ENCODE results near the gene ENTREP3. TPM values are rescaled to one million over a fixed set of nuclear protein-coding genes. Genes with fewer than 3 reads are reported as not detected.
A peak's percentile ranks its signal among the peaks of the same experiment; 100 is the strongest.

Gene ENTREP3, protein sequence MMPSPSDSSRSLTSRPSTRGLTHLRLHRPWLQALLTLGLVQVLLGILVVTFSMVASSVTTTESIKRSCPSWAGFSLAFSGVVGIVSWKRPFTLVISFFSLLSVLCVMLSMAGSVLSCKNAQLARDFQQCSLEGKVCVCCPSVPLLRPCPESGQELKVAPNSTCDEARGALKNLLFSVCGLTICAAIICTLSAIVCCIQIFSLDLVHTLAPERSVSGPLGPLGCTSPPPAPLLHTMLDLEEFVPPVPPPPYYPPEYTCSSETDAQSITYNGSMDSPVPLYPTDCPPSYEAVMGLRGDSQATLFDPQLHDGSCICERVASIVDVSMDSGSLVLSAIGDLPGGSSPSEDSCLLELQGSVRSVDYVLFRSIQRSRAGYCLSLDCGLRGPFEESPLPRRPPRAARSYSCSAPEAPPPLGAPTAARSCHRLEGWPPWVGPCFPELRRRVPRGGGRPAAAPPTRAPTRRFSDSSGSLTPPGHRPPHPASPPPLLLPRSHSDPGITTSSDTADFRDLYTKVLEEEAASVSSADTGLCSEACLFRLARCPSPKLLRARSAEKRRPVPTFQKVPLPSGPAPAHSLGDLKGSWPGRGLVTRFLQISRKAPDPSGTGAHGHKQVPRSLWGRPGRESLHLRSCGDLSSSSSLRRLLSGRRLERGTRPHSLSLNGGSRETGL
- total RNA-seq = 10 to 100 TPM; 12.3 to 38.0 TPM

DNA sequence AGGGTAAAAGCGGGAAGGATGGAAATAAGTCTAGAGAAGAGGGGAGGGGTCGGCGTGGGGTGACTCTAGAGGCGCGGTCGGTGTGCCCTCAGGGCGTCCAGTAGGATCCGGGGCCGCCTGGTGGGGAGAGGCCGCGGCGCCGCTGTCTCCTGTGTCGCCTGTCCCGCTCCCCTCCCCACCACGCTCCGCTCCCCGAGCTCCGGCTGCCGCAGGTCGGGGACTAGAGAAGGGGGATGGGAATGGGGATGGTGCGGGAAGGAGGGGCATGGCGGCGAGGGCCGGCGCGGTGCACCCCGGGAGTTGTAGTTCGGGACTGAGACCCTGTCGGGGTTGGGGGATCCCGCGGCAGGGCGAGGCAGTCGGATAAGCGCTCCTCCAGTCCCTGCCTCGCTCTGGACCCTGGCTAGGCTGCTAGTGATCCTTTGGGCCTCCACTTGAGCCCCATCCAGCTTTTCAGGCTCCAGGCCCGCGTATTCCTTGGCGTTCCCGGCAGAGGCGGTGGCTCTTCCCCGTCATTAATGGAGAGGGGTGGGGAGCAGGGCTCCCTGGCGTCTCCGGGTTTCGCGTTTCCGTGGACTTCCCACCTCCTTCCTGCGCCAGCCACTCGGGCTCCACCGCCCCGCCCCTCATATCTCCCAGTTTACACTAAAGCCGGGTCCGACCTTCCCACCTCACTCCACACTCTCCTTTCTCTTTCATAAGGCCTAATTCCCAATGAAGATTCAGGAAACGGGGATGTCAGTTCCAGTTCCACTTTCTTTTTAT lies at the start of gene ENTREP3:
Gene ENTREP3, minus strand, starts transcription at position 241 of the 765 bp plus-strand sequence. CDS start 606 bp downstream, outside the sequence.
- peak within 1 kb of the TSS; percentile 47 to 49 for H3K27ac Mint-ChIP-seq
- H3K36me3 Mint-ChIP-seq = peaks cover 8% of the 10 kb centered on the region
- peak within 1 kb of the TSS; percentile 78 for H3K4me3 Mint-ChIP-seq
- no peaks in the 10 kb centered on the region for H3K27me3 Mint-ChIP-seq
- peaks cover 19 to 35% of the 10 kb centered on the region in 2 donors for H3K4me1 Mint-ChIP-seq (ENCODE audit: low read depth in 2 of 2)
- ATAC-seq (peak; percentile 80 to 85), DNase-seq (ENCODE audit: low spot score) (peak; percentile 86)
- H3K9me3 Mint-ChIP-seq = no peaks in the 10 kb centered on the region

DNA sequence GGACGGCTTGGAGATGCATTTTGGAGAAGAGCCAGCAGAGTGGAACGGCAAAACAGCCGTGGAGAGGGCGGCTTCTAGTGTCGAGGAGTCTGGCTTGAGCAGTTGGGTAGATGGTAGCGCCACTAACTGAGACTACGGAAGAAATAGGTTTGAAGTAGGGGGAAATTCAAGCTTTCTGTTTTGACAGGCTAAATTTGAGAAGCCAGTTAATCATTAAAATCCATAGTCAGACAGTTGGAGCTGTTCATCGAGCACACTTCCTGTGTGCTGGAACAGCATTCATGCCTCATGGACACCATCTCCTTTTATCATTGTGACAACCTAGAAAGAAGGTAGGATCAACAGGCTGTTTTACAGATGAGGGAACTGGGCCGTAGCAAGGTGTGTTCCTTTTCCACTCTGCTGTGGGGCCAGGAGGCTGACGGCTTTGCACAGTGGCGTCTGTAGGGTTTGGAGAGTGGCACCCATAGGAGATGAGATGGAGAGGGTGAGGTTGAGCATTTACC lies 49.3 kb upstream of the ENTREP3 start:
- Mint-ChIP-seq H3K4me3 (no peak overlapping the region), H3K27ac (peak overlapping the region in 1 of 2 donors; percentile 20), H3K4me1 (ENCODE audit: low read depth in 2 of 2) (peaks cover 3 to 10% of the 10 kb centered on the region in 2 donors), H3K27me3 (no peaks in the 10 kb centered on the region), H3K9me3 (no peaks in the 10 kb centered on the region), H3K36me3 (no peaks in the 10 kb centered on the region)
- DNase-seq (ENCODE audit: low spot score) (no peak), ATAC-seq (no peak)

DNA sequence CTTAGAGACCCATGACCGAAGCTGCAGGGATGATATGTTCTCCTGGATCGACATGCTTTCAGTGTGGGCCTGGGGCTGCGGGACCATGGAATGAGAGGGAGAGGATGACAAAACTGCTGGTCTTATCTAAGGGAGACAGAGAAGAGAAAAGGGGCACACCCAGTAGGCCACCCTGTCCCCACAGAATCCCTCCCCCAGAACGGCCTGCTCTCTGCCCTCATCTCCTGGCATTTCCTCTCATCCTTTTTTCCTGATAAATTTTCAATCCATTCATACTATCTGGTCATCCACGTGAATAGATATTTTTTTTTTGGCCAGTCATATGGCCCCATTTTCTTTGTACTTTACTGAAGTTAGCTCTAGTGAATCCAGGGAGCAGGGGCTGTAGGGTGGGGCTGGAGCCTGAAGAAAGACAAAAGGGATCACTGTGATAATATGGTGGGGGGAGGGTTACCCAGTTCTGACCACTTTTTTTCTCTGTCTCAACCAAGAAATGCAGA lies 46.1 kb upstream of the ENTREP3 start, which contains the start of gene PKLR:
Gene PKLR, minus strand, starts transcription at position 97 of the 500 bp plus-strand sequence. Its CDS starts 43 bp downstream, at position 54.
- H3K4me1 Mint-ChIP-seq (ENCODE audit: low read depth in 2 of 2) = peaks cover 0 to 3% of the 10 kb centered on the region in 2 donors
- H3K27me3 Mint-ChIP-seq = peaks cover 14 to 17% of the 10 kb centered on the region in 2 donors
- no peak within 1 kb of the TSS for H3K27ac Mint-ChIP-seq
- ATAC-seq (no peak), DNase-seq (ENCODE audit: low spot score) (no peak)
- no peak within 1 kb of the TSS for H3K4me3 Mint-ChIP-seq
- no peaks in the 10 kb centered on the region for H3K36me3 Mint-ChIP-seq
- H3K9me3 Mint-ChIP-seq = no peaks in the 10 kb centered on the region

- Mint-ChIP-seq H3K4me1 (ENCODE audit: low read depth in 2 of 2) (peaks cover 0 to 4% of the 10 kb centered on the region in 2 donors), H3K27me3 (peaks cover 20 to 23% of the 10 kb centered on the region in 2 donors), H3K9me3 (no peaks in the 10 kb centered on the region), H3K4me3 (no peak overlapping the region), H3K27ac (no peak overlapping the region), H3K36me3 (no peaks in the 10 kb centered on the region)
- DNase-seq (ENCODE audit: low spot score) (no peak), ATAC-seq (peak in 1 of 2 donors; percentile 48)
These were observed 45.5 kb upstream of the ENTREP3 start for GRCh38 chr1:155300553-155301329.

DNA sequence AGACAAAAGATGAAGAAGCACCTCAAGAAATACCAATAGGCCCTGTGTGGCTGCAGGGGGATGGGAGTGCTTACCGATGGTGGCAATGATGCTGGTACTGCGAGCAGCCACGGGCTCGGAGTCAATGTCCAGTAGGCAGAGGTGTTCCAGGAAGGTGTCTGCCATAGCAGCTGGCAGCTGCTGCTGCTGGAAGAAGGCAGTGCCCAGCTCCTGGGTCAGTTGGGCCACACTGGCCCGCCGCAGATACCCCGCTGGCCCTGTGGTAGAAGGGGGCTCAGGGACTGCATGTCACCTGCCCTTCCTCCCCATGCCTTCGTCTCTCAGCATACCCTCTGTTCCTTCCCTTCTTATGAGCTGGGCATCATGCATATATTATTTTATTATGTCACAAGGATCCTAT lies 44.7 kb upstream of the ENTREP3 start:
- H3K27me3 Mint-ChIP-seq = peaks cover 23 to 27% of the 10 kb centered on the region in 2 donors
- peaks cover 0 to 6% of the 10 kb centered on the region in 2 donors for H3K4me1 Mint-ChIP-seq (ENCODE audit: low read depth in 2 of 2)
- no peak overlapping the region for H3K4me3 Mint-ChIP-seq
- ATAC-seq (no peak), DNase-seq (ENCODE audit: low spot score) (no peak)
- H3K27ac Mint-ChIP-seq = no peak overlapping the region
- H3K9me3 Mint-ChIP-seq = no peaks in the 10 kb centered on the region
- no peaks in the 10 kb centered on the region for H3K36me3 Mint-ChIP-seq

DNA sequence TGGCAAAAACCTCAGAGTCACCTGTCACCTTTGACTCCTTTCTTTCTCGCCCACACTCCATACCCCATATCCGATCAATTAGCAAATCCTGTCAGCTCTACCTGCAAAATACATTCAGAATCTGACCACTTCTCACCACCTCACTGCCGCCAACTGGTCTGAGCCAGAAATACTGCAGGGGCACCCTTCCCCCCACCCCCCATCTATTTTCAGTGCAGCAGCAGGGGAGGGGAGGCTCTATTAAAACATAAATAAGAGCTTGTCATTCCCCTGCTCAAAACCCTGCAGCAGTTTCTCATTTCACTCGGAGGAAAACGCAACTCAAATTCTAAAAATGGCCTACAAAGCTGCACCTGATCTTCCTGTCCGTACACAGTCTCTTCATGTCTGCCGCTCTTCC lies 42.1 kb upstream of the ENTREP3 start:
- peaks cover 31 to 34% of the 10 kb centered on the region in 2 donors for H3K27me3 Mint-ChIP-seq
- H3K27ac Mint-ChIP-seq = no peak overlapping the region
- ATAC-seq (no peak), DNase-seq (ENCODE audit: low spot score) (no peak)
- peaks cover 0 to 6% of the 10 kb centered on the region in 2 donors for H3K4me1 Mint-ChIP-seq (ENCODE audit: low read depth in 2 of 2)
- H3K9me3 Mint-ChIP-seq = no peaks in the 10 kb centered on the region
- H3K36me3 Mint-ChIP-seq = no peaks in the 10 kb centered on the region
- no peak overlapping the region for H3K4me3 Mint-ChIP-seq

- DNase-seq (ENCODE audit: low spot score) = no peak
- H3K4me1 Mint-ChIP-seq (ENCODE audit: low read depth in 2 of 2) = peaks cover 0 to 6% of the 10 kb centered on the region in 2 donors
- no peaks in the 10 kb centered on the region for H3K36me3 Mint-ChIP-seq
- H3K27ac Mint-ChIP-seq = no peak overlapping the region
- H3K4me3 Mint-ChIP-seq = no peak overlapping the region
- H3K9me3 Mint-ChIP-seq = no peaks in the 10 kb centered on the region
- no peak for ATAC-seq
- H3K27me3 Mint-ChIP-seq = peaks cover 31 to 34% of the 10 kb centered on the region in 2 donors
These were observed 41.4 kb upstream of the ENTREP3 start for GRCh38 chr1:155296661-155297060.

- no peaks in the 10 kb centered on the region for H3K36me3 Mint-ChIP-seq
- H3K27me3 Mint-ChIP-seq = peaks cover 31 to 34% of the 10 kb centered on the region in 2 donors
- no peak for ATAC-seq
- no peaks in the 10 kb centered on the region for H3K9me3 Mint-ChIP-seq
- H3K4me3 Mint-ChIP-seq = no peak overlapping the region
- H3K4me1 Mint-ChIP-seq (ENCODE audit: low read depth in 2 of 2) = peaks cover 0 to 6% of the 10 kb centered on the region in 2 donors
- no peak overlapping the region for H3K27ac Mint-ChIP-seq
- DNase-seq (ENCODE audit: low spot score) = no peak
These were observed 40.6 kb upstream of the ENTREP3 start for GRCh38 chr1:155295942-155296267.

DNA sequence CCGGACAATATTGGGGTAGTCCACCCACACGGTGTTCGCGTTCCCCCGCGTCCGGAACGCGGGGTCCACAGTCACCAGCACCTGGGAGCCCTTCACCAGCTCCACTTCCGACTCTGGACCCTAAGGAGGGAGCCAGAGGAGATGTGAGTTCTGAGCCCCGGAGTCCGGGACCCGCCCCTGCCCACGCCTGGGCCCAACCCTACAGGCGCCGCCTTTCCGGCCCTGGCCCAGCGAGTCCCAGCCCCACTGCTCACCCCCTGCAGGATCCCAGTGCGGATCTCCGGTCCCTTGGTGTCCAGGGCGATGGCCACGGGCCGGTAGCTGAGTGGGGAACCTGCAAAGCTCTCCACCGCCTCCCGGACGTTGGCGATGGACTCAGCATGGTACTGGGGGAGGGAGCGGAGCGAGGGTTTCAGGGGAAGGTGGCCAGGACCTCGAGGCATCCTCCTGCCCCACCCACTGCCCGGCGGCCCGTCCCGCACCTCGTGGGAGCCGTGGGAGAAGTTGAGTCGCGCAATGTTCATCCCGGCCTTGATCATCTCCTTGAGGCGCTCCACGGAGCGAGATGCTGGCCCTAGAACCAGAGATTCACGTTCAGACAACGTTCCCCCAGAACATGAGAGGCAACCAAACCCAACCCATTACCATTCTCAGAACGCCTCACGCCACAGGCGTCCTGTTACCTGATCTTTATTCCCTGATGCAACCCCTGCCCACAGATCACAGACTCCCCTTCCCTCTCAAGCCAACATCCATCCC lies 40.1 kb upstream of the ENTREP3 start:
- Mint-ChIP-seq H3K27ac (no peak overlapping the region), H3K36me3 (no peaks in the 10 kb centered on the region), H3K4me3 (no peak overlapping the region), H3K9me3 (no peaks in the 10 kb centered on the region), H3K27me3 (peaks cover 31 to 34% of the 10 kb centered on the region in 2 donors), H3K4me1 (ENCODE audit: low read depth in 2 of 2) (peaks cover 0 to 6% of the 10 kb centered on the region in 2 donors)
- no peak for DNase-seq (ENCODE audit: low spot score)
- peak; percentile 15 to 43 for ATAC-seq

- Mint-ChIP-seq H3K4me3 (peak overlapping the region; percentile 8), H3K27ac (no peak overlapping the region), H3K36me3 (no peaks in the 10 kb centered on the region), H3K4me1 (ENCODE audit: low read depth in 2 of 2) (peaks cover 0 to 6% of the 10 kb centered on the region in 2 donors), H3K9me3 (no peaks in the 10 kb centered on the region), H3K27me3 (peaks cover 31 to 34% of the 10 kb centered on the region in 2 donors)
- ATAC-seq (peak; percentile 17 to 31), DNase-seq (ENCODE audit: low spot score) (no peak)
These were observed 39.4 kb upstream of the ENTREP3 start for GRCh38 chr1:155294520-155295182.

DNA sequence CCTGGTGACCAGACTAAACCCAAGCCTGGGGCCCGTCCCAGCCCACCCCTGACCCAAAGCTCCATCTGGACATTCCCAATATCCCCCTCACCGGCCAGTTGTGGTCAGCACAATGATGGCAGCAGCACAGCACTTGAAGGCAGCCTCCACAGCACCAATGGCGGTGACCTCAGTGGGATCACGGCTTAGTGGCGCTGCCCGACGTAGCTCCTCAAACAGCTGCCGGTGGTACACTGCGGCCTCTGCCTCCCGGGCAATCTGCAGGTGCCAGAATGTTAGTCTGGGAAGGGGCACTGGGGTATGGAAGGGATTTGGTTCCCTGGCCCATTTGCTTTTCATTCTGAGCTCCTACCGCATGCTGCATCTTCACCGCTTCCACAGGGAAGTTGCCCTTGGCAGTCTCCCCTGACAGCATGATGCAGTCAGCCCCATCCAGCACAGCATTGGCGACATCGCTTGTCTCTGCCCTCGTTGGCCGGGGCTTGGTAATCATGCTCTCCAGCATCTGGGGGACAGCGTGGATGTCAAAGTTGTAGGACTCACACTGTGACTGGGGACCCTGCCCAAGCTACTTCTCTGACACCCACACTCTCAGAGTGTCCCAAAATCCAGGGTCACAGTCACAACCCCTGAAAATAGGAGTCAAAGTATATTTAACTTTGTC lies 37.9 kb upstream of the ENTREP3 start:
- Mint-ChIP-seq H3K27me3 (peaks cover 29 to 34% of the 10 kb centered on the region in 2 donors), H3K36me3 (no peaks in the 10 kb centered on the region), H3K27ac (no peak overlapping the region), H3K9me3 (no peaks in the 10 kb centered on the region), H3K4me1 (ENCODE audit: low read depth in 2 of 2) (peaks cover 0 to 6% of the 10 kb centered on the region in 2 donors), H3K4me3 (no peak overlapping the region)
- no peak for ATAC-seq
- DNase-seq (ENCODE audit: low spot score) = no peak
